Right lung (tissue), 5 donors: Measurements from ENCODE around the gene OBSCN. TPM values are rescaled to one million over a fixed set of nuclear protein-coding genes. Genes with fewer than 3 reads are reported as not detected.
"Not testable (repeated sequence)": the region's sequence is repeated elsewhere in the genome, so short reads cannot be mapped to it uniquely, and the experiment has no call there.

Experiments
- DNase-seq, 2 donors: peaks; one replicate each; pipeline ENCODE4 v3.0.0-alpha.2; 2013
- polyA plus RNA-seq, 5 donors: library from polyadenylated mRNA; unstranded; fragments of 120-200 nt; gene quantifications; one replicate each; pipeline versions ENCODE4 v1.2.1 to v1.2.3, GENCODE V29; 2013; ENCODE audit warnings: inconsistent platforms in 1 of 5, low replicate concordance in 1 of 5; ENCODE audit not compliant: insufficient read length in 5 of 5, insufficient read depth in 1 of 5

Gene OBSCN
- polyA plus RNA-seq, 5 donors: 36.0 to 66.4 (median 48.8) TPM

DNA sequence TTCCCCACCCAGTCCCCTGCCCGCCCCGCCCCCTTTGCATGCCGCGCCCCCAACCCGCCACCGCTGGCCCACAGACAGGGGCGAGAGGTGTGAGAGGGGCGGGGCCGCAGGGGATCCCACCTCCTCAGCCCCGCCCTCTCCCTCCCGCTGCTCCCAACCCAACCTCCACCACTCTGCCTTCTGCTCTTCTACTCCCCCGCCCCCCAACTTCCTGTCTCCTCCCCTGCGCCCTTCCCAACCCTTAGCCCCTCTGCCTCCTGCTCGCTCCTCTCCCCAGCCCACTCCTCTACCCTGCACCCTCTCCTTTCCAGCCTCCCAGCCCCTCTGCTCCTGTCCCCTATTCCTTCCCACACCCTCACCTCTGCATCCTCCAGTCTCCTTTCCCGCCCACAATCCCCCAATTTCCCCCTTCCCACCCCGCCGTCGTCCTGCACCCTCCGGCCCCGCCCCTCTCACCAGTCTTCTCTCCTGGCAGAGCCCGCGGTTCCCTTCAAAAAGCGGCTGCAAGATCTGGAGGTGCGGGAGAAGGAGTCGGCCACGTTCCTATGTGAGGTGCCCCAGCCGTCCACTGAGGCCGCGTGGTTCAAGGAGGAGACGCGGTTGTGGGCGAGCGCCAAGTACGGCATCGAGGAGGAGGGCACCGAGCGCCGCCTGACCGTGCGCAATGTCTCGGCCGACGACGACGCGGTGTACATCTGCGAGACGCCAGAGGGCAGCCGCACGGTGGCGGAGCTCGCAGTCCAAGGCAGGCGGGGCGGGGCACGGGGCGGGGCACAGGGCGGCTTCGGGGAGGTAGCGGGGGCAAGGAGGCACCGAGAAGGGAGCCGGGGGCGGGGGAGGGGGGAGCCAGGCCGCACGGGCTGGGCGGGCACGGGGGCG lies 5.4 kb downstream of the OBSCN start:
- DNase-seq: peak; percentile 81 to 83

DNA sequence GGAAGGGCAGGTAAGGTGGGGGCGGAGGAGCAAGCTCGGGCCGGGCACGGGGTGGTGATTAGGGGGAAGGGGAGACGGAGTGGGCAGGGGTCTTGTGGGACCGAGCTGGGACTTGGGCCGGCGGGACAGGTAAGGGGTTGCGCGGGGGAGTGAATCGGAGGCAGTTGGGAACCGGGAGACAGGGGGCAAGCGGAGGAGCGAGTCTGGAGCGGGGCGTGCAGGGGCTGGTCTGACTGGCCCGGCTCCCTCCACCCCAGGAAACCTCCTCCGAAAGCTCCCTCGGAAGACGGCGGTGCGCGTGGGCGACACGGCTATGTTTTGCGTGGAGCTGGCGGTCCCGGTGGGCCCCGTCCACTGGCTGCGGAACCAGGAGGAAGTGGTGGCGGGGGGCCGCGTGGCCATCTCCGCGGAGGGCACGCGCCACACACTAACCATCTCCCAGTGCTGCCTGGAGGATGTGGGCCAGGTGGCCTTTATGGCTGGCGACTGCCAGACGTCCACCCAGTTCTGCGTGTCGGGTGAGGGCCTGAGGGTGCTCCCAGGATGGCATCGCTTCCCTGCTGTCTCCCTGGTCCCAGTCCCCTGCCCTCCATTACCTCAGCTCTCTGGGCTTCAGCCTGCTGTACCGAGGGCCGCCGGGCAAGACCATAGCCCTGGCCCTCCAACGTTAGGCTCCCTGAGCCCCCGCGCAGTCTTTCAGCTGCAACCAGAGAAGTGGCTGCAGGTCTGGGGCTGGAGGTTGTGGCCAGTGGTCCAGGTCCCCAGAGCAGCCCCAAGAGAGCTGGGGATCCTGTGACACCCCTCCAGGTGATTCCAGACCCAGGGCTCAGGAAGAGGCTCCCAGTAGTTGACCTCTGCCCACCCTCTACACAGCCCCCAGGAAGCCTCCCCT lies 6.3 kb downstream of the OBSCN start:
- DNase-seq: no peak

DNA sequence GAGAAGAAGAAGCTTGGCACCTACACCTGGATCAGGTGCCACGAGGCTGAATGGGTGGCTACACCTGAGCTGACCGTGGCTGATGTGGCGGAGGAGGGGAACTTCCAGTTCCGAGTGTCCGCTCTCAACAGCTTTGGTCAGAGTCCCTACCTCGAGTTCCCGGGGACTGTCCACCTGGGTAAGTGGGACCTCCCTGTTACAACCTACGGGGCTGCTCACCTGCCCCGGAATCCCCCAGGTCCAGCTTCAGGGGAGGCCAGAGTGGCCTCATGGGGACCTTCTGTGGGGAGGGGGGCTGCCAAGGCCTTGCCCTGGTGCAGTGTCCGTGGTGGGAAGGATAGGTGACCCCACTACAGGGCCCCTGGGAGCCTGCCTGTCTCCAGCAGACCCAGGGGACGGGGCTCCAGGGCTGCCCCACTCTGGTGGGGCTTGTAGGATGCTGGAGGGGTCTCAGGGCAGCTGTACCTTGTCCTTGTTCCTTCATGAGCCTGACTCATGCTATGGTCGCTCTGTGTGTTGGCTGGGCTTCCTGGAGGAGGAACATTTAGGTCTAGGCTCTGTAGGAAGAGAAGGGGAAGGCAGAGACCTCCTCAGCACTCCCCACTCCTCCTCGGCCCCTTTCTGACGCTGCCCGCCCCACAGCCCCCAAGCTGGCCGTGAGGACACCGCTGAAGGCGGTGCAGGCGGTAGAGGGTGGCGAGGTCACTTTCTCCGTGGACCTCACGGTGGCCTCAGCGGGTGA lies 7.2 kb downstream of the OBSCN start:
- no peak for DNase-seq

DNA sequence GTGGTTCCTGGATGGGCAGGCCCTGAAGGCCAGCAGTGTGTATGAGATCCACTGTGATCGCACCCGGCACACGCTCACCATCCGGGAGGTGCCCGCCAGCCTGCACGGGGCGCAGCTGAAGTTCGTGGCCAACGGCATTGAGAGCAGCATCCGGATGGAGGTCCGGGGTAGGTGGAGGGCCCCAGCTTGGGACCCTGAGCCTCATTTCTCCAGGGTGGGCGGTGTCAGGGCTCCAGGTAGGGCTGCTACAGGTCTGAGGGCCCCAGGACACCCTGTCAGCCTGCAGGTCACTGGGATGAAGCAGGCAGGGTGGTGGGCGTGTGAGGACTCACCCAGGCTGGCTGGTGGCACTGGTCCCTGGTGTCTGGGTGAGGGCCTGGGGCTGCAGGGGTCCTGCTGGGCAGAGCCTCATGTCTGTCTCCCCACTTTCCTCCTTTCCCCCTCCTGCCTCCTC lies 7.8 kb downstream of the OBSCN start:
- DNase-seq: no peak

DNA sequence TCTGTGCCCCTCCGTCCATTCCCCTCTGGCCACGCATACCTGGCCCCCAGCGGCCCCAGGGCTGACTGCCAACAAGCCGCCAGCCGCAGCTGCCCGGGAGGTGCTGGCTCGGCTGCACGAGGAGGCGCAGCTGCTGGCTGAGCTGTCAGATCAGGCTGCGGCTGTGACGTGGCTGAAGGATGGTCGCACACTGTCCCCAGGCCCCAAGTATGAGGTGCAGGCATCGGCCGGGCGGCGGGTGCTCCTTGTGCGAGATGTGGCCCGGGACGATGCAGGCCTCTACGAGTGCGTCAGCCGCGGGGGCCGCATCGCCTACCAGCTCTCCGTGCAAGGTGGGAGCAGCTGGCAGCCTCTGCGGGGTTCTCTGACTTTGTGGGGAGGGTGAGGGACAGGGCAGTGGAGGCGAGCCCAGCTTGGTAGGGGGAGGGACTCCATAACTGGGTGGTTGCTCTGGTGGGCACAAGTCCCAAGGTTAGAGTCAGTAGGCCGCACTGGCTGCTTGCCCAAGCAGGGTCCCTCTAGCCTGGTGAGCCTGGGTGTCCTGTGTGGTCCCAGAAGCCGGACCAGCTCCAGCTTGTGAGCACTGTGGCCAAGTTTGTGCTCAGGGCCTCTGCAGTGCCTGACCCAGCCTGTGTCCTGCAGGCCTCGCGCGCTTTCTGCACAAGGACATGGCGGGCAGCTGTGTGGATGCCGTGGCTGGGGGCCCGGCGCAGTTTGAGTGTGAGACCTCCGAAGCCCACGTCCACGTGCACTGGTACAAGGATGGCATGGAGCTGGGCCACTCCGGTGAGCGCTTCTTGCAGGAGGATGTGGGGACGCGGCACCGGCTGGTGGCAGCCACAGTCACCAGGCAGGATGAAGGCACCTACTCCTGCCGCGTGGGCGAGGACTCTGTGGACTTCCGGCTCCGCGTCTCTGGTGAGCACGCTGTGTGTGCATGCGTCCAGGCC lies 8.8 kb downstream of the OBSCN start:
- DNase-seq: no peak

DNA sequence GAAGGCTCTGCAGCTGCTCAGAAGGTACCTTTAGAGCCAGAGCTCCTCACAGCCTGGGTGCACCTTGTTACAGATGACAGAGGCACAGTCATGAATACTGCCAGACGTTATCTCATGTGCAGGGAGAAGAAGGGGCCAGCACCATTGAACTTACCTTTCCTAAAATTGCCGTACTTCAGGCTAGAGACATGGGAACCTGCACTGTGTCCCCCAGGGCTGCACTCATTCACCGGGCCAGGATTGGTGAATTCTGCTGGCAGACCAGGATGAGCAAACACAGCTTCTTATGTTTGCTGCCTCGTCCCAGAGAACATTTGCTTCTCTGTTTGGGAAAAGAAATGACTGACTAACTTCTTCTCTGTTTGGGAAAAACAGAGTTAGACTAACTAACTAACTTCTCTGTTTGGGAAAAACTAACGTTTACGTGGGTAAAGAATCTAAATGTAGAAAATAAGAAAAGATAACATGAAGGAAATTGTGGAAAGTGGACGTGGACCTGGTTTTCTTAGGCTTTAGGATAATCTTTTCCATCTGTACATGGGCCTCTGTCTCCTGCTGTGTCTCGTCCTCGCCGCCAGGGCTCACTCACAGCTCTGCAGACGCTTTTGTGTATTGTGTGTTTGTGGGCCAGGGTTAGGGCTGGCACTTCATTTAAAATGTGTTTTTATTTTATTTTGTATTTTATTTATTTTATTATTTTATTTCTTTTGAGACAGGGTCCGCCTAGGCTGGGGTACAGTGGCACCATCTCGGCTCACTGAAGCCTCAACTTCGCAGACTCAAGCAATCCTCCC lies 9.9 kb downstream of the OBSCN start:
- DNase-seq: no peak

DNA sequence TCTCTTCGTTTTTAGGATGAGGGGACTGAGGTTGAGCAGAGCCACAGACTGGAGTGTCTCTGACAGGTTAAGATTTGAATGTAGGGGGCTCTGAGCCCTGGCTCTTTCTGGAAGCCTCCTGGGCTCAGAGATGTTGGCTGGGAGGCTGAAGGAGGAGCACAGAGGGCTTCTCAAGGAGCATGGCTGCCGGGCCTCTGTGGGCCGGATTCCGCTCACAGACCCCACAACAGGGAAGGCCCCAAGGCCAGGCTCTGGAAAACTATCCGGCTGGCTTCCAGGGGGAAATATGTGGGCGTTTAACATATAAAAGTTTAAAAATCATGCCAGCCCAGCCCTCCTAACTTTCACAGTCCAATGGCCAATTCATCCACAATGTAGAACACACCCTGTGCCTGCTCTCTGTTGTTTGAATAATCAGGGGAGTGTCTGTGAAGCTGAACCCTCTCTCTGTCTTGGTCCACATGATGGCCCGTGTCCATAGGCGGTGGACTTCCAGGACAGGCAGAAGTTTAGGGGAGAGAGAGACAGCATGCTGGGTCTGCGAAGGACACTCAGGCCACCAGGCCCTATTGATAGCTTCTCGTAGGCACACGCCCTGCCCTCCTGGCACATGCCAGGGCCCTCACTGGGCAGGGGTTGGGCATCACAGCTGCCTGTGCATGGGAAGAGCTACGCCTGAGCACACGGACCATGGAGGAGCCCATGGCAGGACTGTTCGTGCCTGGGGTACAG lies 10.8 kb downstream of the OBSCN start:
- no peak for DNase-seq

DNA sequence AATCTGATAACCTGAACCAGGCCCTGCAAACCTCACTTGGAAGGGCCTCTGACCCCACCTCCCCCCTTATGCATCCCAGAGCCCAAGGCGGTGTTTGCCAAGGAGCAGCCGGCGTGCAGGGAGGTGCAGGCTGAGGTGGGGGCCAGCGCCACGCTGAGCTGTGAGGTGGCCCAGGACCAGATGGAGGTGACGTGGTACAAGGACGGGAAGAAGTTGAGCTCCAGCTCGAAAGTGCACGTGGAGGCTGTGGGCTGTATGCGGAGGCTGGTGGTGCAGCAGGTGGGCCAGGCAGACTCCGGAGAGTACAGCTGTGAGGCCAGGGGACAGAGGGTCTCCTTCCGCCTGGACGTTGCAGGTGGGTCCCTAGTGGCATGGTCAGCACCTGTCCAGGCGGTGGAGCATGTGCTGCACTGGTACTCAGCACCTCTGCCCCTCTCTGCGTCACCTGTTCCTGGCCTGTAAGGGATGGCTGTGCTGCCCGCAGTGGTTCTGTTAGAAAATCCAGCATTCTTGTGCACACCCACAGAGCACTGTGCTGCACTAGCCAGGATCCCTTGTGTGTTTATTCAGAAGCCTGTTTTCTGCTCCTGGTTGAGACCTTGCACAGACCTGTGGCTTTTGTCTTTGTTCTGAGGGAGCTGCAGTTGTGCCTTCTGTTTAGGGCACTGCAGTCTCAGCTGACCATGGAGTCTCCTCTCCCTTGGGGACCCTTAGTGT lies 11.6 kb downstream of the OBSCN start:
- DNase-seq: no peak

DNA sequence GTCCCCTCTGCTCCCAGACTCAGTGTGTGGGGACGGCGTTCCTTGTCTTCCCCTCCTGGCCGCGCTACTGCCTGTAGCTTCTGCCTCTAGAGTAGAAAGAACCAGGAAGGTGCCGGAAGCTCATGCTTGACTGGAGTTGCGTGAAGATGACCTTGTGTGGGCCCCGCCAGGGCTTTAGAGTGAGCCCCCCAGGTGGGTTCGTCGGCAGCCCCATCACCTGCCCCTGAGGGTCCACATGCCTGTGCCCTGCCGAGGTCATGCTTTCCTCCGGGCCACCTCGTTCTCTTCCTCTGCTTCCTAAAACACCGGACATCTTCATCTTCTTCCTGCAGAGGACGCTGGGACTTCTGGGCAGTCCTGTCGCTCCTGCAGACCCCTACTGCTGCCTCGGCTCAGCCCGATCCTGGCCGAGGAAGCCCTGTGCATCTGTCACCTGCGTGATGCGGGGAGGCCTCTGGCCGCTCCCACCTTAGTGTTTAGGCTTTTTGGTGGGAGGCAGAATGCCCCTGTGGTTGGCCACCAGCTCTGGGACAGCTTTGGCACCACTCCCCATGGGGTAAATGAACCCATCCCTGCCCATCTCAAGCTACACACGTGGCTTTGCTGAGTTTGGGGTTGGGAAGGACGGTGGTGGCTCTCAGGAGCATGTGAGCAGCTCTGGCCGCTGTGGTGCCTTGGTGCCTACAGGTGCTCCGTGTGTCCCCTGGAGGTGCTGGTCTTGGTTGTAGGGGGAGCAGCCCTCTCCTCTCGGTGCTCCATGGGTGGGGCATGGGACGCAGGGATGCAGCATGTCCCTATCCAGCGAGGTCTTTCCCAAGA lies 12.3 kb downstream of the OBSCN start:
- DNase-seq: no peak

DNA sequence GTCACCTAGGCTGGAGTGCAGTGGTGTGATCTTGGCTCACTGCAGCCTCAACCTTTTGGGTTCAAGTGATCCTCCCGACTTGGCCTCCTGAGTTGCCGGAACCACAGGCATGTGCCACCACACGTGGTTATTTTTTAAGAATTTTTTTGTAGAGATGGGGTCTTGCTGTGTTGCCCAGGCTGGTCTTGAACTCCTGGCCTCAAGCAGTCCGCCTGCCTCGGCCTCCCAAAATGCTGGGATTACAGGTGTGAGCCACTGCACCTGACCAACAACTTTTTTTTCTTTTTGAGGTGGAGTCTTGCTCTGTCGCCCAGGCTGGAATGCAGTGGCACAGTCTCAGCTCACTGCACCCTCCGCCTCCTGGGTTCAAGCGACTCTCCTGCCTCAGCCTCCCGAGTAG lies 13.3 kb downstream of the OBSCN start:
- not testable (repeated sequence) for DNase-seq

DNA sequence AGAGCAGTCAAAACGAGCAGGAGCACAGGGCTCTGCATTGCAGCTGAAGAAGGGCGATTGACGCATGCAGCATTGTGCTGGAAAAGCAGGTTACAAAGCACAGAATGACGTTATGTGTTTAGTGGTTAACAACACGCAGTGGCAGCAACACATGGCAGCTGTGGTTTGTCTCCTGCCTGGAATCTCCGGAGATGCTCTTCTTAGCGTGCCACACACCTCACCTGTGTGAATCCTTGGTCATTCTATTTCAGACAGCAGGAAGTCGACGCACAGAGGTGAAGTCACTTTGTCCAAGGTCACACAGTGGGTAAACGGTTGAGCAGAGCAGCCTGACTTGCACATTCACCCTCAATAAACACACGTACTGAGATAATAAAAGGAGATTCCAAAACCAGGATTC lies 14.7 kb downstream of the OBSCN start:
- no peak for DNase-seq

DNA sequence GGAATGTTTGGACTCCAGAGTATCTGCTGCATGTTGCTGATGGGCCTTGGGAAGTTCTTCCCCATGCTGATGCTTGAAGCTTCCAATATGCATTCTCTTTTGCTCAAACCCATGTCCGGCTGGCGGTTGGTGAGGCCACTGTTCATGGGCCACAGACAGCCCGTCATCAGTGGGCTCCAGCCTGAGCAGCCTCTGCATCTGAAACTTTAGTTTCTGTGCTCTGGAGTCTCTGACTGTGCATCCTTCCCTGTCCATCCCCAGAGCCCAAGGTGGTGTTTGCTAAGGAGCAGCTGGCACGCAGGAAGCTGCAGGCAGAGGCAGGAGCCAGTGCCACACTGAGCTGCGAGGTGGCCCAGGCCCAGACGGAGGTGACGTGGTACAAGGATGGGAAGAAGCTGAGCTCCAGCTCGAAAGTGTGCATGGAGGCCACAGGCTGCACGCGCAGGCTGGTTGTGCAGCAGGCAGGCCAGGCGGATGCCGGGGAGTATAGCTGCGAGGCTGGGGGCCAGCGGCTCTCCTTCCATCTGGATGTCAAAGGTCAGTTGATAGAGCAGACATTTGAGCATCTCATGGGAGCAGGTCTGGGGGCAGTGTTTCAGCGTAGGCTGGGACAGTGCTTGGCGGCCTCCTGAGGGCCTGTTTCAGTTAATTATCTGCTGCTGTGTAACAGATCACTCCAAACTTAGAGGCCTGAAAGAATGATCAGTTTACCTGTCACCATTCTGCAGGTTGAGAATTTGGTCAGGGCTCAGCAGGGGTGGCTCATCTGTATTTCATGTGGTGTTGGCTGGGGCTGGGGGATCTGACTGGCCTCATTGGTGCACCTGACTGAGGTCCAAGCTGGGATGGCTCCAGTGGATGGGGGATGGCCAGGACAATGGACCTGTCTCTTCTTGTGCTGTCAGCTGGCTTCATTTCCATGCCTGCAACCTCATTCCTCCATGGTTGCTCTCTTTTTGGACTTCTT lies 16.6 kb downstream of the OBSCN start:
- DNase-seq: no peak

DNA sequence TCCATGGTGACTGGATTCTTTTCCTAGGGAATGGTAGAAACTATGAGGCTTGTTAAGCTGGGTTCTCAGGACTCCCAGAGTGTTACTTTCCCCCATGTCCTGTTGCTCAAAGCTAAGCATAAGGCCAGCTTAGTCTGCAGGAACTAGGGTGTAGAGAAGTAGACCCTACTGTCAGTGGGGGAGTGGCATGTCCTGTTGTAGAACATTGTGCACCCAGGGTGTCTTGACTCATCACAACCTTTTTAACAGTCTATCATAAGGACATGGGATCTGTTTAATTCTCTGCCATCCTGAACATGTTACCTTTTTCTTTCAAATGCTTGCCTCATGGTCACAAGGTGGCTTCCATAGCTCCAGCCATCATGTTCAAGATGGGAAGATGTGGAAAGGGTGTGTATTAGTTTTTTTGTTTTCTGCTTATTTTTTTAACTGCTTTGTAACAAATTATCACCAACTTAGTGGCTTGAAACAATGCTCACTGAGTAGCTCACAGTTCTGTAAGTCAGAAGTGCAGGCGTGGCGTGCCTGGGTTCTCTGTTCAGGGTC lies 17.4 kb downstream of the OBSCN start:
- no peak for DNase-seq

DNA sequence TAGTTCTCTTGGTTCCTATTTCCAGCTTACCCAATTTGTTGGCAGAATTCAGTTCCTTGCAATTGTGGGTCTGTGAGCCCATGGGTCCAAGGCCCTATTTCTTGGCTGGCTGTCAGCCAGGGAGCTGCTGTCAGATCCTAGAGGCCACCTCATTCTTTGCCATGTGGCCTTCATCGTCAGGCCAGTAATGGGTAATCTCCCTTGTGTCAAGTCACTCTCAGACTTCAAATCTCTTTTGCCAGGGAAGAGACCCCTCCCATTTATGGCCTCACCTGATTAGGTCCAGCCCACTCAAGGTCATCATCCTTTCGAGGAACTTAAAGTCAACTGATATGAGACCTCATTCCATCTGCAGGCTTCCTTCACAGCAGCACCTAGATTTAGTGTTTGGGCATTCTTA lies 17.9 kb downstream of the OBSCN start:
- no peak for DNase-seq

DNA sequence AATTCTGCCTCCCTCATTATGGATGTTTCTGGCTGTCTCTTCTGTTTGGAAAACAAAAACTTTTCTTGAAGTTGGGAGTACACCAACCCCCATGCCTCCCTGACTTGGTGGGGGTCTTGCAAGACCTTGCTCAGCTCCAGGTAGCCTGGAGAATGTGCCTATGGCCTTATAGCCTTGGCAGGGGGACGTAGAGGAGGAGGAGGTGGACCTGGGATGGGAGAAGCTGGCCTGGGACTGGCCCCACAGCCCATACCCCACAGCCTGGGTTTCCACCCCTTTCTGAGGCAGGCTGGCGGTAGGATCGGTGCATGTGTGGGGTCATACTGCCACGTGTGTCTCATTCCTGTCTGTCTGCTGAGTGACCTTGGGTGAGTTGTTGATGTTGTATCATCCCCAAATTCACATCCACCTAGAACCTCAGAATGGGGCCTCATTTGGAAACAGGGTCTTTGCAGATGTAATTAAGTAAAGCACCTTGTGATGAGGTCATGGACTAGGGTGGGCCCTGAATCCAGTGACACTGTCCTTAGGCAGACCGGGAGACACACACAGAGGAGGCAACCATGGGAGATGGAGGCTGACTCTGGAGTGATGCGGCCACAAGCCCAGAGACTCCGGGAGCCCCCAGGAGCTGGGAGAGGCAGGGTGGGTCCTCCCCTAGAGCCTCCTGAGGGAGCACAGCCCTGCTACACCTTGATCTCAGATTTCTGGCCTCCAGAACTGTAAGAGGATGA lies 18.5 kb downstream of the OBSCN start:
- DNase-seq: no peak
